ENCODE results near the gene CELF2. TPM values are rescaled to one million over a fixed set of nuclear protein-coding genes. Genes with fewer than 3 reads are reported as not detected.

Gene CELF2
- total RNA-seq, 1 donor from 2014 or later, result 54.3 TPM

GRCh38 chr10:11048707-11049278 lies 31.1 kb downstream of the CELF2 start:
- H3K9me3 ChIP-seq, result no peaks in the 10 kb centered on the region
- no peak for DNase-seq (ENCODE audit: extremely low spot score in 2 of 2)
- peaks cover 16% of the 10 kb centered on the region for H3K4me1 ChIP-seq
- peak overlapping the region; percentile 11 for H3K27ac ChIP-seq
- no peaks in the 10 kb centered on the region for H3K36me3 ChIP-seq
- TF ChIP-seq POLR2A (IDR thresholded peaks at IDR 0.05) (no peak), POLR2AphosphoS5 (IDR thresholded peaks at IDR 0.05; ENCODE audit: insufficient read depth in 1 of 2, low read depth in 1 of 2) (peak in 1 of 2 donors; percentile 77)
- intact Hi-C loops (cut with DNase I), result no loop called here
- H3K27me3 ChIP-seq, result no peaks in the 10 kb centered on the region
- no peak overlapping the region for H3K4me3 ChIP-seq

- Histone ChIP-seq H3K9me3 (no peaks in the 10 kb centered on the region), H3K36me3 (no peaks in the 10 kb centered on the region), H3K4me1 (peaks cover 16% of the 10 kb centered on the region), H3K27me3 (no peaks in the 10 kb centered on the region), H3K27ac (peak overlapping the region; percentile 24), H3K4me3 (no peak overlapping the region)
- no peak for DNase-seq (ENCODE audit: extremely low spot score in 2 of 2)
- intact Hi-C loops (cut with DNase I), result no loop called here
- TF ChIP-seq POLR2A (IDR thresholded peaks at IDR 0.05) (no peak), POLR2AphosphoS5 (IDR thresholded peaks at IDR 0.05; ENCODE audit: insufficient read depth in 1 of 2, low read depth in 1 of 2) (no peak), CTCF (IDR thresholded peaks at IDR 0.05) (no peak)
These were observed 32.1 kb downstream of the CELF2 start for GRCh38 chr10:11049806-11050205.

GRCh38 chr10:11050301-11051287 lies 32.9 kb downstream of the CELF2 start:
- DNase-seq (ENCODE audit: extremely low spot score in 2 of 2), result no peak
- Histone ChIP-seq H3K4me3 (no peak overlapping the region), H3K27me3 (no peaks in the 10 kb centered on the region)

GRCh38 chr10:11057018-11057417 lies 39.3 kb downstream of the CELF2 start:
- H3K36me3 ChIP-seq, result no peaks in the 10 kb centered on the region
- H3K27ac ChIP-seq, result no peak overlapping the region
- no peak overlapping the region for H3K4me3 ChIP-seq
- no peaks in the 10 kb centered on the region for H3K9me3 ChIP-seq
- H3K27me3 ChIP-seq, result no peaks in the 10 kb centered on the region
- no peak for TF ChIP-seq POLR2A (IDR thresholded peaks at IDR 0.05)
- TF ChIP-seq CTCF (IDR thresholded peaks at IDR 0.05), result no peak
- TF ChIP-seq POLR2AphosphoS5 (IDR thresholded peaks at IDR 0.05; ENCODE audit: insufficient read depth in 1 of 2, low read depth in 1 of 2), result no peak
- peaks cover 10% of the 10 kb centered on the region for H3K4me1 ChIP-seq
- intact Hi-C loops (cut with DNase I), result no loop called here
- no peak for DNase-seq (ENCODE audit: extremely low spot score in 2 of 2)

More at GRCh38 chr10:11050301-11051287, 32.9 kb downstream of the CELF2 start:
- no peak for TF ChIP-seq POLR2A (IDR thresholded peaks at IDR 0.05)
- no peak for TF ChIP-seq CTCF (IDR thresholded peaks at IDR 0.05)
- TF ChIP-seq POLR2AphosphoS5 (IDR thresholded peaks at IDR 0.05; ENCODE audit: insufficient read depth in 1 of 2, low read depth in 1 of 2), result no peak
- peaks cover 16% of the 10 kb centered on the region for H3K4me1 ChIP-seq
- intact Hi-C loops (cut with DNase I), result no loop called here
- no peaks in the 10 kb centered on the region for H3K9me3 ChIP-seq
- H3K36me3 ChIP-seq, result no peaks in the 10 kb centered on the region
- H3K27ac ChIP-seq, result peak overlapping the region; percentile 24

GRCh38 chr10:11057448-11057847 lies 39.8 kb downstream of the CELF2 start:
- peaks cover 10% of the 10 kb centered on the region for H3K4me1 ChIP-seq
- DNase-seq (ENCODE audit: extremely low spot score in 2 of 2), result no peak
- H3K4me3 ChIP-seq, result no peak overlapping the region
- intact Hi-C loops (cut with DNase I), result no loop called here
- no peak overlapping the region for H3K27ac ChIP-seq
- TF ChIP-seq CTCF (IDR thresholded peaks at IDR 0.05), result no peak
- no peak for TF ChIP-seq POLR2A (IDR thresholded peaks at IDR 0.05)
- TF ChIP-seq POLR2AphosphoS5 (IDR thresholded peaks at IDR 0.05; ENCODE audit: insufficient read depth in 1 of 2, low read depth in 1 of 2), result no peak
- H3K36me3 ChIP-seq, result no peaks in the 10 kb centered on the region
- H3K9me3 ChIP-seq, result no peaks in the 10 kb centered on the region
- no peaks in the 10 kb centered on the region for H3K27me3 ChIP-seq

Measured in vagina (tissue), 2 donors.